Mucosa of rectum (tissue), 2 donors: ENCODE data around the gene ZC3H18.

ENCODE experiments used
- H3K27ac ChIP-seq, 2 donors: one replicate each; pipeline ENCODE4 v1.7.0; 2013; ENCODE audit warnings: inconsistent platforms in 2 of 2, low read depth in 2 of 2, low read length in 2 of 2
- H3K27me3 ChIP-seq, 2 donors: one replicate each; pipeline ENCODE4 v1.7.0; 2013; ENCODE audit warnings: low read length in 2 of 2; ENCODE audit not compliant: control insufficient read depth in 2 of 2, insufficient read depth in 2 of 2
- H3K36me3 ChIP-seq, 2 donors: one replicate each; pipeline ENCODE4 v1.7.0; 2013; ENCODE audit warnings: low read length in 2 of 2; ENCODE audit not compliant: control insufficient read depth in 2 of 2, insufficient read depth in 2 of 2
- H3K4me1 ChIP-seq, 2 donors: one replicate each; pipeline ENCODE4 v1.7.0; 2013; ENCODE audit warnings: low read length in 2 of 2, mild to moderate bottlenecking in 1 of 2; ENCODE audit not compliant: control insufficient read depth in 2 of 2, insufficient read depth in 2 of 2
- H3K4me3 ChIP-seq, 2 donors: one replicate each; pipeline ENCODE4 v1.7.0; 2013; ENCODE audit warnings: low read length in 2 of 2
- H3K9ac ChIP-seq, 2 donors: one replicate each; pipeline ENCODE4 v1.7.0; 2013; ENCODE audit warnings: low read length in 2 of 2, low read depth in 1 of 2, mild to moderate bottlenecking in 1 of 2
- H3K9me3 ChIP-seq, 2 donors: one replicate each; pipeline ENCODE4 v1.7.0; 2013; ENCODE audit warnings: low read length in 2 of 2; ENCODE audit not compliant: control insufficient read depth in 2 of 2
- donor health status: healthy.
- donor health status: Normal muscosa, but diverticular disease.

Gene ZC3H18

DNA sequence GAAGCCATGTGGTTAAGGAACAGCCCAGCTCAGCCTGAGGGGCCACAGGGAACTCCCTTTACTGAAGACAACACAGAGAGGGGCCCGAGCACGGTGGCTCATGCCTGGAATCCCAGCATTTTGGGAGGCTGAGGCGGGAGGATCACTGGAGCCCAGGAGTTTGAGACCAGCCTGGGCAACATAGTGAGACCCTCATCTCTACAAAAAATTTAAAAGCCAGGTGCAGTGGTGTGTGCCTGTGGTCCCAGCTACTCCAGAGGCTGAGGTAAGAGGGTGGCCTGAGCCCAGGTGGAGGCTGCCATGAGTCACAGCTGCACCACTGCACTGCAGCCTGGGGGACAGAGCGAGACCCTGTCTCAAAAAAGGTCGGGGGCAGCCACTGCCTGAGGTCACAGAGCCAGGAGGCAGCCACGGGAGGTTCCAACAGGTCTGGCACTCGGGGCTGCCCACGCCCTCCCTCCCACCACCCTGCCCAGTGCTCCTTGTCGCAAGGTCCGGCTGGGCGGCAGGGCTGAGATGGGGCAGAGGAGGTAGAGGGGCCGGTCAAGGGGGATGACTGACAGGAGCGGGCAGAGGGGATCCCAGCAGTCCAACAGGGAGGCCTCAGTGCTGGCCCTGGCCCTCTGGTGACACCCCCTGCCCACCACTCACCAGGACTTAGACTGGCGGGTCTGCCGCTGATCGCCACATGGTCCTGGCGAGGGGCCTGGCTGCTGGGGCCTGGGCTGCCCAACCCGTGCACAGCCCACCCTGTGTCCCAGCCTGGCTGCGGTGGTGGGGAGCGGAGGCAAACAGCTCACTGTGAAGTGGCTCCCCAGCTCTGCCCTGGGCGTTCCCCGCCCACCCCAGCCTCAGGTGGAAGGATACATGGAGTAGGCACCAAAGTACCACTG, 77.2 kb downstream of the ZC3H18 start:
- H3K27me3 ChIP-seq, result no peaks in the 10 kb centered on the region
- H3K9ac ChIP-seq, result no peak overlapping the region
- H3K36me3 ChIP-seq, result no peaks in the 10 kb centered on the region
- no peak overlapping the region for H3K27ac ChIP-seq
- H3K9me3 ChIP-seq, result no peaks in the 10 kb centered on the region
- H3K4me3 ChIP-seq, result no peak overlapping the region
- H3K4me1 ChIP-seq, result peaks cover 15 to 26% of the 10 kb centered on the region in 2 donors

DNA sequence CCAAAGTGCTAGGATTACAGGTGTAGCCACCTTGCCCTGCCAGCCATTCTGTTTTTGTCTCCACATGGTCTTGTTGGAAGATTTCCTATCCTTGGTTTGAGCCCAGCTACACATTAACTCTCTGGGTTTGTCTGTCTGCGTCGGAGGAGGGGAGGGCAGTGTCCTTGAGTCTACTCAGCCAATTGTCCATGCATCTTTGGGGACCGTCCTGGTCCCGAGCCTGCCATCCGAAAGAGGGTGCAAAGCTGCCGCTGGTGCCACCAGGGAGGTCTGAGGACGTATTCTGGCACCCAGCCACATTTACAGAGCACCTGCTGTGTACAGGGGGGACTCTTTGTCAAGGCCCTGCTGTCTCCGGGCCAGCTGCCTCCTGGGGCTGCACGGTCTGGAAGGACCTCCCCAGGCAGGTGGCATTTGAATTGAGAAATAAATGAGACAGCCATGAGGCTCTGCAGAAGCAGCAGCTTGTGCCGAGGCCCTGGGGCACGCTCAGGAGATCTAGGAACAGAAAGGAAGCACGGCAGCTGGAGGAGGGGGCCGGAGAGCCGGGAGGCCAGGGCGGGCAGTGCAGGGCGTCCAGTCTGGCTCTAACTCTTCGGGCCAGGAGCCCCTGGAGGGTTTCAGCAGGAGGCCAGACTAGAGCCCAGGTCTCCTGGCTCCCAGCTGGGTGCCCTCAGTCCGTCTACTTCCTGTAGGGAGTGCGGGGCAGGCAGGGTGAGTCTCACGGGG, 79.2 kb downstream of the ZC3H18 start:
- Histone ChIP-seq H3K9ac (peak overlapping the region in 1 of 2 donors; percentile 72), H3K27me3 (no peaks in the 10 kb centered on the region), H3K36me3 (peaks cover 2 to 3% of the 10 kb centered on the region in 2 donors), H3K4me1 (peaks cover 15 to 26% of the 10 kb centered on the region in 2 donors), H3K9me3 (no peaks in the 10 kb centered on the region), H3K4me3 (peak overlapping the region; percentile 78 to 81), H3K27ac (peak overlapping the region; percentile 74 to 88)

DNA sequence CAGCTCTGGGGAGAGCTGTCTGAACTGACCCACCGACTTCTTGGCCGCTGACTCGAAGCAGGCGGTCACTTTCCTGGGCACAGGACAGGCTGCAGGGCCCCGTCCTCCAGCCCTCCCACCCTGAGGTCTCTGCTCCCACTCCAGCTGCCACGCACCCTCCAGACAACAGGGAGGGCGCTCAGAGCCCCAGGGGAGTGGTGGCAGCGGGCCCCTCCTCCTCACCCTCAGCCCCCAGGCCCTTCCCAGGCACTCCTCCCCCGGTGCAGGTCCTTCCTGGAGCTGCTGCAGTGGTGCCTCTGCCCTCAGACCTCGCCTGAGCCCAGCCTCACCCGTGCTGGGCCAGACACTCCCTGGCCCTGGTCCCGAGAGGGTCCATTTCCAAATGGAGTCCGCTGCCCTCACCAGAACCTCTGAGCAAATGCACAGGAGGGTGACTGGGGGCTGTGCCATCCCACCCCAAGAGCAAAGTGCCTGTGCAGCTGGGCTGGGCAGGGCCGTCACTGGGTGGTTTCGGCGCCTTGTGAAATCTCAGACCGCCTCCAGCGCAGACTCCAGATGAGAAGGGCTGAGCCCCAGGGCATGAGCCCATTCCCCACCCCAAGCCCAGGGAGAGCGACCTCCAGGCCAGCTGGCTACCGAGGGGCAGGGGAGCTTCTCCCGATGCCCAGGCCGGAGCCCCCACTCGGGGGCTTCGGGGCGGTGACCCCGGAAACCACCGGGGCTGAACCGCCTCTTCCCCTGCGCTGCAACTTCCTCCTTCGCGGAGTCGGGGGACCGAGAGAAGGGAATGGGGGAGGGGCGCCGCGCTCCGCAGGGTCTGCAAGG, 79.9 kb downstream of the ZC3H18 start:
- Histone ChIP-seq H3K36me3 (peaks cover 7 to 10% of the 10 kb centered on the region in 2 donors), H3K4me1 (peaks cover 12 to 24% of the 10 kb centered on the region in 2 donors), H3K27me3 (no peaks in the 10 kb centered on the region), H3K9ac (peak overlapping the region; percentile 60 to 72), H3K4me3 (peak overlapping the region; percentile 78 to 81), H3K27ac (peak overlapping the region; percentile 74 to 88), H3K9me3 (no peaks in the 10 kb centered on the region)

DNA sequence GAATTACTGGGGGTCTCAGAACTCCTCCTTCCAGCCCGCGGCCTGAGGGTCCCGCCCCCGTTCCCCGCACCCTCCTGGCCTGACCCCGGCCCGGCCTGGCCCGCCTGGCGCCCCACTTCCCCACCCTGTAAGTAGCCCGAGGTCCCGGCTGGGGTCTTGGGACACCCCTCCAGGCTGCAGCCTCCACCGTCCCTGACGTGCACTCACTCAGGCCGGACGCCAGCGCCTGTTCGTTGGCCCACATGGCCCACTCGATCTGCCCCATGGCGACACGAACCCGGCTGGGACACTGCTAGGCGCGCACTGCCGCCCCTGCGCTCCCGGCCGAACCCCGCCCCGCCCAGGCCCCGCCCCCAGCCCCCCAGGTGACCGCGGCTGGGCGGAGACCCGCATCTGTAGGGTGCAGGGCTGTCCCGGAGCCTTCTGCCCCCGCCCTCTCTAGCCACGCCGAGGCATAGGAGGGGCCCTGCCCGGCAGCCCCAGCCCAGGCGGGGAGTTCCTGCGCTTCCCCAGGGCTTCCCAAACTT, 80.6 kb downstream of the ZC3H18 start, which contains the start of gene CYBA:
CYBA (minus strand) TSS at position 305 of the 527 bp plus-strand sequence; CDS start at position 265, 40 bp downstream.
- Histone ChIP-seq H3K27me3 (no peaks in the 10 kb centered on the region), H3K36me3 (peaks cover 7 to 14% of the 10 kb centered on the region in 2 donors), H3K9me3 (no peaks in the 10 kb centered on the region), H3K4me1 (peaks cover 12 to 19% of the 10 kb centered on the region in 2 donors), H3K9ac (peak within 1 kb of the TSS; percentile 65 to 72), H3K27ac (peak within 1 kb of the TSS; percentile 74 to 88), H3K4me3 (peak within 1 kb of the TSS; percentile 78 to 81)

DNA sequence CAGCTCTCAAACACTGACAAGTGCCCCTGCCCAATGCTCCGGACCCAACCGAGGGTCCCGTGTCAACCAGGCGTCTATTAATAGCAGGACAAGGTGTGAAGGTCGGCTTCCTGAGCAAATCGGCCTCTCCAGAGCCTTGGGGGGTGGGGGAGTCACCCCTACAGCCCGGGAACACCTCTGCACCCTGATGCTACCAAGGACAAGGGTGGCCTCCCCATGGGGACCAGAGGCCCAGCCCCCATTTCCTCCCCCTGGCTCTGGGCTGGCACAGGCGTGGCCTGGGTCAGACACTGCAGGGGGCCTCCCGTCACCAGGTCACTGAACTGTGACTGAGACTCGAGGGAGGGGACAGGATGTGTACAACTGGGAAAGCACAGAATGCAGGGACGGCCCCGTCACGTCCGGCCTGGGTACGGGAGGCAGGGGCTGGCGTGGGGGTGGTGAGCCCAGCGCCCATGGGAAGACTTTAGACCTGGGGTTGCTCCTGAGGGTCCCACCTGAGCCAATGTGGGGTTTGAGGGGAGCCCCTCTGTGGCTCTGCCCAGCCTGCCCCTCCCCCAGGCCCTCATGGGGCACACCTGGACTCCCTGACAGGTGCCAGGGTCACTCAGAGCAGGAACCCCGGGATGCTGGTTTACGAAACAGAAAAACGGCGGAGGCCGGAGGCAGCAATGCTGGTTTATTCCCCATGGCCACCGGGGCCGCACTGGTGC, 81.2 kb downstream of the ZC3H18 start:
- Histone ChIP-seq H3K9me3 (no peaks in the 10 kb centered on the region), H3K9ac (peak overlapping the region; percentile 65 to 72), H3K4me1 (peaks cover 12 to 19% of the 10 kb centered on the region in 2 donors), H3K4me3 (peak overlapping the region; percentile 67 to 78), H3K27me3 (no peaks in the 10 kb centered on the region), H3K36me3 (peaks cover 7 to 18% of the 10 kb centered on the region in 2 donors), H3K27ac (peak overlapping the region; percentile 74 to 83)

DNA sequence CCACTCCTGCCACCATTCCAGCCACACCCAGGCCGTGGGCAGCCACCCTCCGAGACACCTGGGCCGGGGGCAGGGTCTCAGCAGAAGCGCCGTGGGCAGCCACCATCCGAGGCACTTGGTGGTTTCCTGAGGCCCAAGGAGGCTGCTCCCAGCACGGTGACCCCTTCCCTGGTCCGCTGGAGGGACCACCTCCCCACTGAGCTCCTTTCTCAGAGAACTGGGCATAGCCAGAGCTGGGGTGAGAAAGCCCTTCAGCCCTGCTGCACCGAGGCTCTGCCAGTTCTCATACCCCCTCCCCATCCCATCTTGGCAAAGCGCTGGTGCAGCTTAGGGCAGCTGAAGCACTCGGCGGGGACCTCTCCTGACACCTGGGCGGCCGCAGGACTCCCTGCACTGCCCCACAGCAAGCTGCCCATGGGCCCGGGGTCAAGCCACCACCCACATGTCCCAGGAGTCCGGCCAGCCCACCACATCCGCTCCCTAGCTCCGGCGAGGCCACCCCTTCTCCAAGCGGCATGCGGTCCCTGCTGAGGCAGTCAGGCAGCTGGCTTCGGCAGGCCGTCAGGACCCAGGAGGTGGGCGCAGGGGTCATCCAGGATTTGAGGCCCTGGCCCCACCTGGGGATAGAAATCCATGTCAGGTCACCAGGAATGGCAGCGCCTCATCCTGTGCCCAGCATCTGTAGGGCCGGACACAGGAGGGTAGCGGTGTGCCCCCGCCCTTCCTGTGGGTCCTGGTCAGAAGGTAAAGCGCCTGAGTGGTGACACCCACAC, 82.0 kb downstream of the ZC3H18 start:
- peak overlapping the region in 1 of 2 donors; percentile 72 for H3K9ac ChIP-seq
- no peak overlapping the region for H3K4me3 ChIP-seq
- peaks cover 12 to 19% of the 10 kb centered on the region in 2 donors for H3K4me1 ChIP-seq
- H3K27ac ChIP-seq, result peak overlapping the region; percentile 63 to 83
- no peaks in the 10 kb centered on the region for H3K27me3 ChIP-seq
- H3K9me3 ChIP-seq, result no peaks in the 10 kb centered on the region
- peaks cover 9 to 18% of the 10 kb centered on the region in 2 donors for H3K36me3 ChIP-seq

DNA sequence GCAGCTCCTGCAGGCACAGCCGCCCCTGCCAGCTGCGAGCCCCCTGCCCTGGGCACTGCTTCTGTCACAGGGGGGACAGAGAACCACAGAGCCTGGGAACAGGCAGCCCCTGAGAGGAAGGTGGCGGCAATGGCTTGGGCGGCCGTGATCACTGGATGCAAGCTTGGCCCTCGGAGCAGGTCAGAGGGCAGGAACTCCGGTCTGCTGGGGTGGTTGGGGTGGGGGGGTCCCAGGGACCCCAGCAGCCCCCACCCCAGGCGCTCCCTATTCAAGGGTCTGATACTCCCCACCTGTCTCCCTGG, 82.5 kb downstream of the ZC3H18 start:
- Histone ChIP-seq H3K4me1 (peaks cover 12 to 19% of the 10 kb centered on the region in 2 donors), H3K9ac (no peak overlapping the region), H3K27me3 (no peaks in the 10 kb centered on the region), H3K9me3 (no peaks in the 10 kb centered on the region), H3K4me3 (no peak overlapping the region), H3K27ac (no peak overlapping the region), H3K36me3 (peaks cover 11 to 18% of the 10 kb centered on the region in 2 donors)

DNA sequence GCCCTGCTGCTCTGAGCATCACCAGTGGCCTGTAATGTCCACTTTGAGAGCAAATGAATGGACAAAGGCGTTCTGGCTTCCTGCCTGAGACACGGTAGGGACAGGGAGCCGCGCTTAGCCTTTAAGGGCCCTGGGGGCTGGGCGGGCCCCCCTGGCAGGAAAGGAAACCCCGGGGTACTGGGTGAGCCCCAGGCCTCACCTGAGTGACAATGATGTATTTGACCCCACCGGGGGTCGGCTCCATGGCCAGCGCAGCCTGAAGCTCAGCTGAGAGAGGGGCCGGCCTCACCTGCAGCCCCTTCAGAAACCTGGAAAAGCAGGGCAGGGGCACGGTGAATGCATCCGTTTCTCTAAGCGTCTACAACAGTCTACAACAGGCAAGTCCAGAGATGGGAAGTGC, 82.9 kb downstream of the ZC3H18 start:
- Histone ChIP-seq H3K9me3 (no peaks in the 10 kb centered on the region), H3K27ac (no peak overlapping the region), H3K36me3 (peaks cover 14 to 18% of the 10 kb centered on the region in 2 donors), H3K27me3 (no peaks in the 10 kb centered on the region), H3K4me3 (no peak overlapping the region), H3K9ac (no peak overlapping the region), H3K4me1 (peaks cover 12 to 19% of the 10 kb centered on the region in 2 donors)
